Right lobe of liver (tissue), 6 donors: ENCODE measurements around the gene C3orf20. TPM values are rescaled to one million over a fixed set of nuclear protein-coding genes. Genes with fewer than 3 reads are reported as not detected.
"Not testable (repeated sequence)": the region's sequence is repeated elsewhere in the genome, so short reads cannot be mapped to it uniquely, and the experiment has no call there.

ENCODE experiments used
- ATAC-seq, 4 donors: fragments of 200-7000 bp; cut with Tn5 transposase; one replicate each; pipeline ENCODE4 v1.9.1; 2020; ENCODE audit warnings: mild to moderate bottlenecking in 4 of 4, moderate library complexity in 4 of 4
- DNase-seq, 3 donors: peaks; one replicate each; pipeline ENCODE4 v3.0.0-alpha.2; 2020
- H3K27ac ChIP-seq, 3 donors: fragments of 200-600 bp; one replicate each; pipeline ENCODE4 v1.8.0; 2022
- H3K27me3 ChIP-seq, 2 donors: fragments of 200-600 bp; one replicate each; pipeline ENCODE4 v1.8.0; 2022
- H3K36me3 ChIP-seq, 4 donors: fragments of 200-600 bp; sonication (generic) in 1 of 4; one replicate each; pipeline versions ENCODE4 v1.5.1 to v1.8.0; 2017 to 2022; ENCODE audit warnings: control low read depth in 1 of 4
- H3K4me1 ChIP-seq, 4 donors: fragments of 200-600 bp; sonication (generic) in 1 of 4; one replicate each; pipeline versions ENCODE4 v1.5.1 to v1.8.0; 2017 to 2022; ENCODE audit warnings: control low read depth in 1 of 4
- H3K4me3 ChIP-seq, 3 donors: fragments of 200-600 bp; one replicate each; pipeline ENCODE4 v1.8.0; 2022
- H3K9me3 ChIP-seq, 4 donors: fragments of 200-600 bp; sonication (generic) in 1 of 4; one replicate each; pipeline versions ENCODE4 v1.5.1 to v1.8.0; 2017 to 2022; ENCODE audit warnings: control low read depth in 1 of 4
- POLR2A ChIP-seq: fragments of 450-650 bp; IDR thresholded peaks from one replicate; pipeline ENCODE4 v1.6.1; 2017; ENCODE audit warnings: antibody characterized with exemption, mild to moderate bottlenecking
- WGBS: methylation state at CpG from one replicate; pipeline ENCODE4 v1.1.6; 2018; ENCODE audit warnings: low coverage, low lambda C conversion rate; ENCODE audit not compliant: insufficient coverage; ENCODE audit errors: missing lambda C conversion rate; 5-methylcytosine and 5-hydroxymethylcytosine counted together
- intact Hi-C, 2 donors: fragments of 100-400 bp; cut with DNase I; formaldehyde crosslinking; loops; one replicate each; pipeline versions ENCODE4 v1.11.2 to v1.14.1; 2022
- total RNA-seq, 6 experiments: library from RNA; depleted of rRNA in 2 of 6; stranded (reverse); fragments of >200 nt in 2 of 6; fragmentation: NEBNext Ultra II Directional in 3 of 6; extraction: Animal tissue kit (Norgen Biotek cat#: 25700) in 3 of 6; gene quantifications; one replicate each; pipeline versions ENCODE4 v1.1.0 to v1.2.4, GENCODE V29; 2016 to 2023
- TF ChIP-seq, protein P1 (sequence below), 4 donors: fragments of 200-600 bp in 3 of 4; fragments of 450-650 bp in 1 of 4; IDR thresholded peaks; one replicate each; pipeline versions ENCODE4 v1.5.1 to v1.8.0; 2016 to 2022; ENCODE audit warnings: antibody characterized with exemption in 4 of 4, mild to moderate bottlenecking in 2 of 4
- donor health status: DM: no; HTN: yes; CAD: no.
- donor health status: DM: no; HTN: no; CAD: no.
- donor health status: DM: no; HTN: no; CAD: no.
- donor health status: DM: no; HTN: yes; CAD: no.
- donor health status: DM: no; HTN: yes; CAD: no.

Gene C3orf20
- total RNA-seq, 6 experiments from 2014 or later: 0.09 to 0.11 TPM; not detected in 4

DNA sequence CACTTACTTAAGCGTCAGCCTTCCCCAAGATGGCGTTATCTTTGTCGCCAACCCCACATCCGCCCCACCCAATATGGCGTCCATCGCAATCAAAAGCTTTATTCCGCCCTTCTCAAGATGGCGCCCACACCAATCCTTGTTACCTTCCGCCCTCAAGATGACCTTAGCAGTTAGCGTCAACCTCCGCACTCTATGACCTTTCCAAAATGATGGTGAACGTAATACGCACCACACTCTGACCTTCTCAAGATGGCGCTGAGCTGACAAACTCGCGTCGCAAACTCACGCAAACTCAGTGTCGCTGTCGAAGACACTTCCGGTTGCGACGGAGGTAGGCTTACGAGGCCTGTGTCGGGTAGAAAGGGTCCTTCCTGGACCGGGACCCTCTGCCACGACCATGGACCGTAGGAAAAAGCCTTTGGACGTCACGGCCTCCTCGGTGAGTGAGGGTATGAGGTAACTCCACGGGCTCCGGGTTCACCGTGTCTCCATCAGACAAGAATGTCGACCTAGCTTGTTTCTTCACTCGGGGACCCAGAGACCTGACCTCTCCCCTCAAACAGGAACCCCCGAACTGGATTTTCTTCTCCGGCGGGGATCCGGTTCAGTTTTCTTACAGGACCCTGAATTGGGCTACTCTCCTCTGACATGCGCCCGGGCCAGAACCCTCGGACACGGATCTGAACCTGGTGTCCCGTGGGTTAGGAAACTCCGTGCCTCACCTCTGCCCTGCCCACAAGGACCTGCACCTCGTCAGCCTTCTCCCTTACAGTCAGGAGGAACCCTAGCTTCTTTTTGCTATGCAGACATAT, 23.3 kb upstream of the C3orf20 start, which contains the start of gene CCDC174:
Gene CCDC174, plus strand, starts transcription at position 323 of the 812 bp plus-strand sequence. Its CDS starts 75 bp downstream, at position 398.
- H3K27ac ChIP-seq: peak within 1 kb of the TSS; percentile 83 to 87 (median 84)
- peaks cover 0 to 42% (median 15%) of the 10 kb centered on the region in 4 donors for H3K4me1 ChIP-seq
- ATAC-seq: peak; percentile 95 to 99 (median 98)
- H3K4me3 ChIP-seq: peak within 1 kb of the TSS; percentile 77 to 92 (median 91)
- no peaks in the 10 kb centered on the region for H3K9me3 ChIP-seq
- peak; percentile 90 to 97 (median 92) for DNase-seq
- intact Hi-C loops: no loop called here
- WGBS: 0% methylated on average over 23 of the region's 47 CpGs
- peak; percentile 83 for TF ChIP-seq POLR2A
- TF ChIP-seq, protein P1, sequence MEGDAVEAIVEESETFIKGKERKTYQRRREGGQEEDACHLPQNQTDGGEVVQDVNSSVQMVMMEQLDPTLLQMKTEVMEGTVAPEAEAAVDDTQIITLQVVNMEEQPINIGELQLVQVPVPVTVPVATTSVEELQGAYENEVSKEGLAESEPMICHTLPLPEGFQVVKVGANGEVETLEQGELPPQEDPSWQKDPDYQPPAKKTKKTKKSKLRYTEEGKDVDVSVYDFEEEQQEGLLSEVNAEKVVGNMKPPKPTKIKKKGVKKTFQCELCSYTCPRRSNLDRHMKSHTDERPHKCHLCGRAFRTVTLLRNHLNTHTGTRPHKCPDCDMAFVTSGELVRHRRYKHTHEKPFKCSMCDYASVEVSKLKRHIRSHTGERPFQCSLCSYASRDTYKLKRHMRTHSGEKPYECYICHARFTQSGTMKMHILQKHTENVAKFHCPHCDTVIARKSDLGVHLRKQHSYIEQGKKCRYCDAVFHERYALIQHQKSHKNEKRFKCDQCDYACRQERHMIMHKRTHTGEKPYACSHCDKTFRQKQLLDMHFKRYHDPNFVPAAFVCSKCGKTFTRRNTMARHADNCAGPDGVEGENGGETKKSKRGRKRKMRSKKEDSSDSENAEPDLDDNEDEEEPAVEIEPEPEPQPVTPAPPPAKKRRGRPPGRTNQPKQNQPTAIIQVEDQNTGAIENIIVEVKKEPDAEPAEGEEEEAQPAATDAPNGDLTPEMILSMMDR (IDR thresholded peaks at IDR 0.05): no peak
- H3K36me3 ChIP-seq: peaks cover 0 to 24% (median 8%) of the 10 kb centered on the region in 4 donors
- H3K27me3 ChIP-seq: no peaks in the 10 kb centered on the region

DNA sequence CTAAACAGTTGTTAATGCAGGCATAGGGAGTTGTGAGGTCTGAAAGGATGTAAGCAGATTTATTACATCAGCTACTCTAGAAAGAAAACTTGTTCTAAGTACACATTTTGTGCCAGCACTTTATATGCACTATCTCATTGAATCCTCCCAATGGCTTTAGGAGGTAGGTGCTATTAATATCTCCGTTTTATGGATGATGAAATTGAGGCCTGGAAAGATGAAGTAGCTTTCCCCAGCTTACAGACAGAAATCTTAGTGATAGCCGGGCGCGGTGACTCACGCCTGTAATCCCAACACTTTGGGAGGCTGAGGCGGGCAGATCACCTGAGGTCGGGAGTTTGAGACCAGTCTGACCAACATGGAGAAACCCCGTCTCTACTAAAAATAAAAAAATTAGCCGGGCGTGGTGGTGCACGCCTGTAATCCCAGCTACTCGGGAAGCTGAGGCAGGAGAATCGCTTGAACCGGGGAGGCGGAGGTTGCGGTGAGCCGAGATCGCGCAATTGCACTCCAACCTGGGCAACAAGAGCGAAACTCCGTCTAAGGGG, 22.5 kb upstream of the C3orf20 start:
- peak overlapping the region; percentile 83 to 87 (median 84) for H3K27ac ChIP-seq

DNA sequence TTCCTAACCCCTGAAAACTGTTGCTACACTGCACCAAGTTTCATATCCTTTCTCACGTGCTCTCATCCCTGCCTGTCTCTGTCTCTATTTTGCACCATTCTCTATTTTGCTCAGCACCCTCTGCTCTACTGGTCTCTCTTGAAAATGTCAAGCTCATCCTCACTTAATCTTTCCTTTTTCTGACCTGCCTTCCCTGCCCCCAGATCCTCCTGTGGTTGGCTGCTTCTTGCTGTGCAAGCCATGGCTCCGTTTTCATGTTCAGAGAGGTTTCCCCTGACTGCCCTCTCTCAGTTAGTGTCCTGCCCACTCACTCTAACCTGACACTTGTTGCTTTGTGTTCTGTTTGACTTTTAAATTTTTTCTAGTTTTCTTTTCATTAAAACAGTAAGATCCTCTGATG, 17.4 kb upstream of the C3orf20 start:
- peaks cover 0 to 82% (median 38%) of the 10 kb centered on the region in 4 donors for H3K36me3 ChIP-seq
- no peak for DNase-seq
- no peak overlapping the region for H3K27ac ChIP-seq
- WGBS: 71% methylated on average over 2 of the region's 2 CpGs
- intact Hi-C loops: no loop called here
- H3K9me3 ChIP-seq: no peaks in the 10 kb centered on the region
- ATAC-seq: no peak
- H3K4me3 ChIP-seq: no peak overlapping the region
- H3K4me1 ChIP-seq: peaks cover 0 to 15% (median 5%) of the 10 kb centered on the region in 4 donors
- no peak for TF ChIP-seq POLR2A
- TF ChIP-seq, protein P1 (IDR thresholded peaks at IDR 0.05): no peak
- H3K27me3 ChIP-seq: no peaks in the 10 kb centered on the region

More for the DNA sequence above, 22.5 kb upstream of the C3orf20 start:
- ATAC-seq, intact Hi-C loops, DNase-seq, H3K9me3 ChIP-seq, H3K27me3 ChIP-seq: not testable (repeated sequence)
- peaks cover 0 to 42% (median 15%) of the 10 kb centered on the region in 4 donors for H3K4me1 ChIP-seq
- 85% methylated on average over 15 of the region's 21 CpGs for WGBS
- peaks cover 0 to 31% (median 11%) of the 10 kb centered on the region in 4 donors for H3K36me3 ChIP-seq
- H3K4me3 ChIP-seq: peak overlapping the region; percentile 77 to 92 (median 91)

DNA sequence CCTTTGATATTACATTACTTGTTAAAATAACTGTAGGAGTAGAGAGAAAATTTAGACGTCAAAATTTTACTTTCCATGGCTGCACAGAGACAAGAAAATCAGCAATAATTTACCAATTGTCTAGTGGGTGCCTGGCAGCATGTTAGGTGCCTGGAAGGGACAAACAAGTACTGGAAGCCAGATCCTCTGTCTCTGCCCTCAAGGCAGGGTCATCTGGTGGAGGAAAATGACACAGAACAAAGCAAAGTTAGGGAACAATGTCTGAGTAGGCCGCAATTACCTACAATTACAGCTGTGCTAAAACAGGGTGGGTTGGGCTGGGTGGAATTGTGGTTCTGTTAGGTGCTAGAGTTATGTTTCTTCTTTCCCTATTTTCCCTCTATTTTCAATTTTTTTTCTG, 16.0 kb upstream of the C3orf20 start:
- Histone ChIP-seq H3K27me3 (no peaks in the 10 kb centered on the region), H3K27ac (no peak overlapping the region), H3K4me3 (no peak overlapping the region), H3K36me3 (peaks cover 7 to 96% (median 47%) of the 10 kb centered on the region in 4 donors), H3K9me3 (no peaks in the 10 kb centered on the region), H3K4me1 (peaks cover 0 to 2% (median 0%) of the 10 kb centered on the region in 4 donors)
- intact Hi-C loops: no loop called here
- DNase-seq (no peak), ATAC-seq (no peak)
- 96% methylated on average over 2 of the region's 2 CpGs for WGBS
- no peak for TF ChIP-seq POLR2A
- TF ChIP-seq, protein P1 (IDR thresholded peaks at IDR 0.05): no peak

DNA sequence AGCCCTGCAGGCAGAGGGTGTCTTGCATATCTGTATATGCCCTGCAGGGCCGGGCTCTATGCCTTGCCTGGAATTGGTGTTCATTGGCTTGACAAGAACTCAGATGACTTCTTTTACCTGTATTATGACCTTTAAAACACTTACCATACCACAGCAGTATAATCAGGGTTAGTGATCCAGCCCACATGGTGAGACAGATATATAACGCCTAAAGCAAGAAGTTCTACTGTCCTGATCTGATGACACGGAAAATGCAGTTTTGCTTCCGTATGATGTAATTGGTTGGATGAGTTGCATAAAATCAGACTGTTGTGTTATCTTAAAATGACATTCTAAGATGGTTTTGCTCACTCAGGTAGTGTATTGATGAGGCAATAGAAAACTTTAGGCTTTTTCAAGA, 14.0 kb upstream of the C3orf20 start:
- H3K4me1 ChIP-seq: no peaks in the 10 kb centered on the region
- no peak overlapping the region for H3K4me3 ChIP-seq
- intact Hi-C loops: no loop called here
- TF ChIP-seq, protein P1 (IDR thresholded peaks at IDR 0.05): no peak
- TF ChIP-seq POLR2A: no peak
- peaks cover 7 to 99% (median 55%) of the 10 kb centered on the region in 4 donors for H3K36me3 ChIP-seq
- no peaks in the 10 kb centered on the region for H3K9me3 ChIP-seq
- no peaks in the 10 kb centered on the region for H3K27me3 ChIP-seq
- DNase-seq: no peak
- WGBS: 60% methylated on average over 3 of the region's 4 CpGs
- no peak for ATAC-seq
- H3K27ac ChIP-seq: no peak overlapping the region
